ENCODE data around the gene SIK3.

The SIK3 gene

DNA sequence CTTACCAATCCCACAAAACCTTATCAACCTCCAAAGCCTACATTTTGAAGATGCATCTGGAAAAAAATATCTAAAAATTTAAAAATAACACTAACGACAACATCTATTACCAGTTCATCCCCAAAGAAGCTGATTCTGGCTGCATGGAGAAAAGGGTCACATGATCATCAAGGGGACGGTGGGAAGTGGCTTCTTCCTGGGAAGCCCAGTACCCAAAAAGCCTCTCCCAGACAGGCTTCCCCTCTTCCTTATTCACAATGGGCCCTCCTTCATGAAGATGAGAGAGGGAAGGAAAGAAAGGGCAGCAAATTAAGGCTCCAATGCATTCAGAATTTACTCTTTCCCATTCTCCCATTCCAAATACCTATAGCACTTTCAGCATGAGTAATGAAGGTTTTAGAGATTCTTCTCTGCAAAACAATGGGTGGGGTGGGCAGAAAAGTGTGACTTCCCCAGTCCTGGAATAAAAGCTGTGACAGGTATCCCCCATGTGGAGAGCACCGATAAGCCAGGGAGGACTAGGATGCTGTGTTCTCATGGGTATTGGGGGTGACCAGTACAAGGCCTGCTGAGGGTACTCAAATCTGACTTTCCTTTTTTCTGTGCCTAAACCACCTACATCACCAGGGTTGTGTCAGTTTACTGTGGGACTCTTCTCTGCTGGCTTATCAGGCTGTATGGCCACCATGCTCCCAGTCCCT is 88.2 kb downstream of the SIK3 start:
- no peak overlapping the region for H3K27ac ChIP-seq
- TF ChIP-seq, protein P1, sequence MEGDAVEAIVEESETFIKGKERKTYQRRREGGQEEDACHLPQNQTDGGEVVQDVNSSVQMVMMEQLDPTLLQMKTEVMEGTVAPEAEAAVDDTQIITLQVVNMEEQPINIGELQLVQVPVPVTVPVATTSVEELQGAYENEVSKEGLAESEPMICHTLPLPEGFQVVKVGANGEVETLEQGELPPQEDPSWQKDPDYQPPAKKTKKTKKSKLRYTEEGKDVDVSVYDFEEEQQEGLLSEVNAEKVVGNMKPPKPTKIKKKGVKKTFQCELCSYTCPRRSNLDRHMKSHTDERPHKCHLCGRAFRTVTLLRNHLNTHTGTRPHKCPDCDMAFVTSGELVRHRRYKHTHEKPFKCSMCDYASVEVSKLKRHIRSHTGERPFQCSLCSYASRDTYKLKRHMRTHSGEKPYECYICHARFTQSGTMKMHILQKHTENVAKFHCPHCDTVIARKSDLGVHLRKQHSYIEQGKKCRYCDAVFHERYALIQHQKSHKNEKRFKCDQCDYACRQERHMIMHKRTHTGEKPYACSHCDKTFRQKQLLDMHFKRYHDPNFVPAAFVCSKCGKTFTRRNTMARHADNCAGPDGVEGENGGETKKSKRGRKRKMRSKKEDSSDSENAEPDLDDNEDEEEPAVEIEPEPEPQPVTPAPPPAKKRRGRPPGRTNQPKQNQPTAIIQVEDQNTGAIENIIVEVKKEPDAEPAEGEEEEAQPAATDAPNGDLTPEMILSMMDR (IDR thresholded peaks at IDR 0.05) = no peak
- no peak for TF ChIP-seq ZFX (IDR thresholded peaks at IDR 0.05; ENCODE audit: borderline replicate concordance)

GRCh38 chr11:117005758-117006157 is 92.5 kb downstream of the SIK3 start:
- no peak for TF ChIP-seq ZFX (IDR thresholded peaks at IDR 0.05; ENCODE audit: borderline replicate concordance)
- TF ChIP-seq, protein P1 (IDR thresholded peaks at IDR 0.05) = no peak
- no peak overlapping the region for H3K27ac ChIP-seq

DNA sequence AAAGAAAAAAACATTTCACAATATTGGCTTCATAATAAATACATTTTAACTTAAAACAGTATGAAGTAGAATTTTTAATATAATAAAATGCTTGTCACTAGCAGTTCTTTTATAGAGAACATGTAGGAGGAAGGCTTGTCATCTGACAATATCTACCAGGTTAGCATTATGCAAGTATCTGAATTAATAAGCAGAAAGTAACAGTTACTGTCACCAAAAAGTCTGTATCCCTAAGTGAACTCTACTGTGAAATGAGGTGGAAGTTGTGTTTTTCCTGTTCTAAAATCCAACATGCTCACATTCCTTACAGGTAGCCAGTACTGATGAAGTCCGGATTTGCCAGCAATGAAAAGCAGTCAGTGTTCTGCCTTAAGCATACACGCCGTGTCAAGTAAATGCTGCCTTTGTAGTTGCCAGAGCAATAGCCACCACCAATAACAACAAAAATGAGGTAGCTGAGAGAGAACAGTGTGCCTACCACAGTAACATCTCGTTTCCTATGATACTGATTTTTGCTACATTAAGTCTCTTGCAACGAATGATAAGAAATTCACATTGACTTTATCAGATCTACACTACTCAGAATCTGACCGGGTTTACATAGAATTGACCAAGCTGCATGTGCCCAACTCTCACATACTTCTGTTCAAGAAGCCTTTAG is 95.5 kb downstream of the SIK3 start:
- H3K27ac ChIP-seq = no peak overlapping the region
- TF ChIP-seq, protein P1 (IDR thresholded peaks at IDR 0.05) = no peak
- no peak for TF ChIP-seq ZFX (IDR thresholded peaks at IDR 0.05; ENCODE audit: borderline replicate concordance)

GRCh38 chr11:117000014-117000737 is 98.1 kb downstream of the SIK3 start:
- no peak overlapping the region for H3K27ac ChIP-seq

DNA sequence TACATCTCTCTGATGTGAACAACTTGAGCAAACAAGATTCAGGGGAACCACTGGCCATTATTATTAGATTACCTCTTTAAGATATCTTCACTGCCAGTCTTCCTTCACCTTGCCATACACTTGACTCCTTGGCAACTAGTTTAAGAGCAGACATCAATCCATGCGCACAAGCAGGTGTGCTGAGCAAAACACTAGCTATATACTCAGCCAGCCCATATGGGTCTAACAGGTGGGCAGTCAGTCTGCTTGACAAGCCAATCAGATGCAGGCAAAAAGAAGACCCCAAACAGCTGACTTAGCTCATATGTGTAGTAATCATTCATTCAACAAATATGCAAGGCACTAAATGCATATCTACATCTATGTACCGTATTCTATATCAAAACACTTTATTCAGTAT is 101.2 kb downstream of the SIK3 start:
- H3K27ac ChIP-seq = no peak overlapping the region
- TF ChIP-seq, protein P1 (IDR thresholded peaks at IDR 0.05) = no peak
- TF ChIP-seq ZFX (IDR thresholded peaks at IDR 0.05; ENCODE audit: borderline replicate concordance) = no peak

More at GRCh38 chr11:117000014-117000737, 98.1 kb downstream of the SIK3 start:
- no peak for TF ChIP-seq ZFX (IDR thresholded peaks at IDR 0.05; ENCODE audit: borderline replicate concordance)
- TF ChIP-seq, protein P1 (IDR thresholded peaks at IDR 0.05) = no peak

DNA sequence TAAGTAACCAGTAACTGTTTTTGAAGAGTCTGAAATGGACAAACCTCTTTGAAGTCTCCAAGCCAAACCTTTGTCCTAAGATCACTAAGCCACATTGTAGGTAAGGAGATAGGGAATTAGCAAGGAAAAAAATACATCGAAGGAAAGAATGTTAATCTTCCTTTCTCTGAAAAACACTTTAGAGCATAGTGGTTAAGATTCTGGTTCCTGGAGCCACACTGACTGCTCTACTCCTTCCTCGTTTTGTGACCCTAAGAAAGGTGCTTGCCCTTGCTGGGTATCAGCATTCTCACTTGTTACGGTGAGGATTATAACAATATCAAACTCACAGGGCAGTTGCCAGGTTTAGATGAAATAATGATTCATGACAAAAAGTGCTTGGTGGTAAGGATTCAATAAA is 104.0 kb downstream of the SIK3 start:
- no peak overlapping the region for H3K27ac ChIP-seq
- TF ChIP-seq, protein P1 (IDR thresholded peaks at IDR 0.05) = no peak
- no peak for TF ChIP-seq ZFX (IDR thresholded peaks at IDR 0.05; ENCODE audit: borderline replicate concordance)
